Left ventricle myocardium inferior (tissue), 1 donor: ENCODE data around the gene RARG. TPM values are rescaled to one million over a fixed set of nuclear protein-coding genes. Genes with fewer than 3 reads are reported as not detected.

Experiments
- DNase-seq: peaks from one replicate; pipeline ENCODE4 v3.0.0-alpha.2; 2020
- H3K27ac ChIP-seq: fragments of 200-600 bp; replicated peaks from 2 replicates; pipeline ENCODE4 v1.8.0; 2021
- H3K27me3 ChIP-seq: fragments of 200-600 bp; 2 replicates; pipeline ENCODE4 v1.8.0; 2021; ENCODE audit warnings: low read depth
- H3K36me3 ChIP-seq: fragments of 200-600 bp; 2 replicates; pipeline ENCODE4 v1.8.0; 2021
- H3K4me1 ChIP-seq: fragments of 200-600 bp; 2 replicates; pipeline ENCODE4 v1.8.0; 2021
- H3K4me3 ChIP-seq: fragments of 200-600 bp; 2 replicates; pipeline ENCODE4 v1.8.0; 2021; ENCODE audit warnings: mild to moderate bottlenecking, moderate library complexity
- H3K9me3 ChIP-seq: fragments of 200-600 bp; replicated peaks from 2 replicates; pipeline ENCODE4 v1.8.0; 2021
- CTCF ChIP-seq: fragments of 200-600 bp; IDR thresholded peaks from 2 replicates; pipeline ENCODE4 v1.8.0; 2021; ENCODE audit warnings: antibody characterized with exemption, mild to moderate bottlenecking, borderline replicate concordance
- intact Hi-C: fragments of 100-400 bp; cut with micrococcal nuclease; formaldehyde crosslinking; loops from one replicate; pipeline ENCODE4 v1.11.0; 2022
- total RNA-seq: library from RNA; stranded (reverse); fragmentation: NEBNext Ultra II Directional; extraction: Animal tissue kit (Norgen Biotek cat#: 25700); gene quantifications from one replicate; pipeline ENCODE4 v1.2.1, GENCODE V29; 2021
- donor health status: DM: no; HTN: yes; CAD: no; lungs with severe emphysema.

Gene RARG
- total RNA-seq, 1 donor from 2014 or later: 14.9 TPM

- Histone ChIP-seq H3K27ac (no peak overlapping the region), H3K4me1 (no peaks in the 10 kb centered on the region), H3K27me3 (no peaks in the 10 kb centered on the region), H3K4me3 (no peak overlapping the region), H3K9me3 (no peaks in the 10 kb centered on the region), H3K36me3 (no peaks in the 10 kb centered on the region)
- intact Hi-C loops: no loop called here
- TF ChIP-seq CTCF: no peak
- DNase-seq: no peak
Observed at GRCh38 chr12:53274445-53274844, 42.4 kb upstream of the RARG start.

GRCh38 chr12:53268630-53269562 is 36.9 kb upstream of the RARG start:
- Histone ChIP-seq H3K36me3 (no peaks in the 10 kb centered on the region), H3K27me3 (no peaks in the 10 kb centered on the region), H3K27ac (peak overlapping the region; percentile 59), H3K9me3 (no peaks in the 10 kb centered on the region), H3K4me3 (peak overlapping the region; percentile 77), H3K4me1 (peaks cover 15% of the 10 kb centered on the region)
- no peak for DNase-seq
- no peak for TF ChIP-seq CTCF
- intact Hi-C loops: no loop called here

- no peaks in the 10 kb centered on the region for H3K27me3 ChIP-seq
- H3K4me1 ChIP-seq: peaks cover 15% of the 10 kb centered on the region
- H3K9me3 ChIP-seq: no peaks in the 10 kb centered on the region
- DNase-seq: peak; percentile 69
- peak; percentile 58 for TF ChIP-seq CTCF
- no peaks in the 10 kb centered on the region for H3K36me3 ChIP-seq
- H3K27ac ChIP-seq: peak within 1 kb of the TSS; percentile 59
- peak within 1 kb of the TSS; percentile 77 for H3K4me3 ChIP-seq
- intact Hi-C loops: no loop called here
Observed at GRCh38 chr12:53267999-53268629, 36.1 kb upstream of the RARG start, which contains the start of gene ESPL1. TSS of gene ESPL1 (plus strand) at chr12:53268299. CDS start at chr12:53268767, 468 bp downstream.

GRCh38 chr12:53267306-53267998 is 35.4 kb upstream of the RARG start:
- Histone ChIP-seq H3K4me3 (peak overlapping the region; percentile 77), H3K27ac (peak overlapping the region; percentile 59), H3K9me3 (no peaks in the 10 kb centered on the region), H3K27me3 (no peaks in the 10 kb centered on the region), H3K36me3 (no peaks in the 10 kb centered on the region), H3K4me1 (peaks cover 15% of the 10 kb centered on the region)
- no peak for DNase-seq
- intact Hi-C loops: no loop called here
- no peak for TF ChIP-seq CTCF

GRCh38 chr12:53265783-53266182 is 33.8 kb upstream of the RARG start:
- Histone ChIP-seq H3K36me3 (no peaks in the 10 kb centered on the region), H3K4me3 (no peak overlapping the region), H3K27me3 (no peaks in the 10 kb centered on the region), H3K9me3 (no peaks in the 10 kb centered on the region), H3K27ac (no peak overlapping the region), H3K4me1 (peaks cover 15% of the 10 kb centered on the region)
- intact Hi-C loops: no loop called here
- no peak for TF ChIP-seq CTCF
- no peak for DNase-seq
